Smooth muscle cell of the brain vasculature (primary cell): ENCODE data around the gene RELL2.

Source experiments
- DNase-seq: peaks from one replicate; pipeline ENCODE4 v3.0.0-alpha.2; 2012; ENCODE audit warnings: low read depth, low spot score

Gene RELL2

GRCh38 chr5:141649056-141649688 is 12.4 kb downstream of the RELL2 start:
- no peak for DNase-seq

- no peak for DNase-seq
These were observed 13.2 kb downstream of the RELL2 start for GRCh38 chr5:141649972-141650371.

DNA sequence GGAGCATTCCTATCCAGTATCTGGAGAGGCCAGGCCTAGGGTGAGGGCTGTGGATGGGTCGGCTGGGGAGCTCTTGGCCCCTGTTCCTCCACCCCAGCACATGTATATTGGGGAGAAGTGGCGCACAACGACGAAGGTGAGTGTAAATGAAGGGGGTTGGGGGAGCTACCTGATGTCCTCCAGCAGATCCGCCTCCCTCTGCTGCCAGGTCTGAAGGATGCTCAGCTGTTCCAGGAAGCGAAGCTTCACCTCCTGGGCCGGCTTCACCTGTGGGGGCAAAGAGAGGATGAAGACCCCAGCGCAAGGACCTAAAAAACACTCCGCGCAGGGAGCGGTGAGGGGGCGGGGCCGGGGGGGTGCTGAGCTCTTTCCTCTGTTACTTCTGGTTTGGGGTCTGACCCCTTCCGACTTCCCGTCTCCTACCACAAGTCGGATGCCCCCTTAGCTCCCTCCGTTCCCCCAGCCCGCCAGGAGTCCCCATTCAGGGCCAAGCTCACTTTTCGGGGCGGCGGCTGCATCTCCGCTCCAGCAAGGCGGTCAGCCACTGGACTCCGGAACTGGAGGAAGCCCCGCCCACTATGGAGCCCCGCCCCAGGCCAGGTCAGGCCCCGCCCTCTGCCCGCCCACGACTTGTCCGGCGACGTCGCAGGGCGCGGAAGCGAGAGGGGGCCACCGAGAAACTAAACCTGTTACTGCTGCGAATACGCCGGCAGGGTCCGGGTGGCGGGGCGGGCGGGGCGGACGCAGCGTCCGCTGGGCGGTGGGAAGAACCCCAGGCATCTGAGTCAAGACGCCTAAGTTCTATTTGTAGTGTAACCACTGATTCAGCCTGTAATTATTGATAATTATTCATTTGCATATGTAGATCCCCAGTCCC is 14.3 kb downstream of the RELL2 start, which contains the start of gene FCHSD1:
Gene FCHSD1 (minus strand): TSS at position 568 of the 877 bp plus-strand sequence. CDS start 50 bp downstream, at position 518.
- DNase-seq, result peak; percentile 43

- no peak for DNase-seq
These were observed 14.9 kb downstream of the RELL2 start for GRCh38 chr5:141651728-141652105.

DNA sequence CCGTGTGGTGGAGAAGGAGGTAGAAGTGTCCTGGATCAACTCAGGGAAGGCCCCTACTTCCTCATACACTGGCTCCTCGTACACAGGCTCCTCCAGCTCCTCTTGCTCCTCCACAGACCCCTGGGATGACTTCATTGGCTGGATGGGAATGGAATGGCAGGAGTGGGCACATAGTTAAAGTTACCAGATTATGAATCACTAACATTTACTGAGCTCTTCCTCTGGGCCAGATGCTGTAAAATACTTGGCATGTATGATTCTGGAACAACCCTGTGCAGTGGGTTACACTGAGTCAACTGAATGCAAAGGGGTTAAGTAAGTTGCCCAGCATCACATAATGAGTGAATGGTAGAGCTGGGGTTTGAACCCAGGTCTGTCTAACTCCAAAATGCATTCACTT is 17.5 kb downstream of the RELL2 start:
- DNase-seq, result no peak

- no peak for DNase-seq
These were observed 18.2 kb downstream of the RELL2 start for GRCh38 chr5:141655020-141655419.

DNA sequence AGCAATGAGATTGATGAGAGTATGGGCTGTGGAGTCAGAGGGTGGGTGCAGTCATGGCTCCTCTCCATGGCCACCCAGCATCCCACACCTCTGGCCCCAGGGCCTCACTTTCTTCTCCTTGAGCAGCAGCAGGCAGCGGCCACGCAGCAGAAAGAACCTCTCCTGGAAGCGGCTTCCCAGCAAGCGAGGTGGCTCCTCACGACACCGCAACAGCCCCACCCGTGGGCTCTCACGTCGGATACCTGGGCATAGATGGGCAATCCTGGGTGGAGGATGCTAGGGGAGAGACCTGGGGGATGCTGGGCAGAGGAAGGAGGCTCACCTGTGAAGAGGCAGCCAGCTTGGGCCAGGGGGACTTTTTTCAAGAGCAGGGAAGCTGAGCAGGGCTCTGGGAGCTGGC is 19.6 kb downstream of the RELL2 start:
- DNase-seq, result no peak

- DNase-seq, result no peak
These were observed 20.6 kb downstream of the RELL2 start for GRCh38 chr5:141657404-141657803.

DNA sequence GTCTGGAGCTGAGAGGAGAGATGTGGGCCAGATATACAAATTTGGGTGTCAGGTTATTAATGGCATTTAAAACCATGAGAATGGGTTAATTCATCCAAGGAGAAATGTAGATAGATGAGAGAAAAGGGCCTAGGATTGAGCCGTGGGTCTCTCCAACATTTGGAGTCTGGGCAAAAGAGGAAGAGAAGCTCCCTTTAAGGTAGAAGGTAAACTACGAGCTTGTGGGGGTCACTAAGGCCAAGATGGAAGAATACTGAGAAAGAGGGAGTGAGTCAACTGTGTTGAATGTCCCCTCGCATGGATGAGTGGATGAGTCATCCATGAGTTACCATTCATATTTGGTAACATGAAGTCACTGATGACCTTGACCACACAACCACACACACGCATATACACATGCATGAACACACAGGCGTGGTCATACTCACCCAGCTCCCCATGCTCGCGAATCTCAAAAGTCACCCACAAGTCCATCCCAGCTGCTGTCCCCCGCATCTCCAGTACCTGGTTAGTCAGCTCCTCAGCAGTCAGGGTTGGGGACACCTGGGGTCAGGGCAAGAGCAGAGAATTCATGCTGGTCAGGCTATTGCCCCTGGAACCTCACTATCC is 21.2 kb downstream of the RELL2 start:
- DNase-seq, result no peak

DNA sequence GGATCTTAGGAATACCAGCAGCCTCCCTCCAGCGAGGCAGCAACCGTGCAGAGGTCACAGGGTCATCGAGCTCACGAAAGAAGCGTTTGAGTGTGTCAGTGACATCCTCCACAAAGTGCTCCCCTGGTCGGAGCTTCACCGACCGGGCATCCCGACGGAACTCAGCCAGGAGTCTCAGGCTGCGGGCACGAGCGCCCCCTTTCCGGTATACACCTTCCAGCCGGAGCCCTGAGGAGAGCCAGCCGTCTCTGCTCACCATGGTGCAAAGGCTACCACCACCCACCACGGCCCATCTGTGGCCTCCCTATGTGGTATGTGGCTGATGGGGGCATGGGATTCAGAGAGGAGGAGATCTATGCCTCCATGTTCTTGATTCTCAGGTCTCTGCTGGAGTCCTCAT is 25.2 kb downstream of the RELL2 start:
- DNase-seq, result no peak

GRCh38 chr5:141663506-141663905 is 26.7 kb downstream of the RELL2 start:
- no peak for DNase-seq

GRCh38 chr5:141664733-141665461 is 28.1 kb downstream of the RELL2 start:
- peak; percentile 36 for DNase-seq

DNA sequence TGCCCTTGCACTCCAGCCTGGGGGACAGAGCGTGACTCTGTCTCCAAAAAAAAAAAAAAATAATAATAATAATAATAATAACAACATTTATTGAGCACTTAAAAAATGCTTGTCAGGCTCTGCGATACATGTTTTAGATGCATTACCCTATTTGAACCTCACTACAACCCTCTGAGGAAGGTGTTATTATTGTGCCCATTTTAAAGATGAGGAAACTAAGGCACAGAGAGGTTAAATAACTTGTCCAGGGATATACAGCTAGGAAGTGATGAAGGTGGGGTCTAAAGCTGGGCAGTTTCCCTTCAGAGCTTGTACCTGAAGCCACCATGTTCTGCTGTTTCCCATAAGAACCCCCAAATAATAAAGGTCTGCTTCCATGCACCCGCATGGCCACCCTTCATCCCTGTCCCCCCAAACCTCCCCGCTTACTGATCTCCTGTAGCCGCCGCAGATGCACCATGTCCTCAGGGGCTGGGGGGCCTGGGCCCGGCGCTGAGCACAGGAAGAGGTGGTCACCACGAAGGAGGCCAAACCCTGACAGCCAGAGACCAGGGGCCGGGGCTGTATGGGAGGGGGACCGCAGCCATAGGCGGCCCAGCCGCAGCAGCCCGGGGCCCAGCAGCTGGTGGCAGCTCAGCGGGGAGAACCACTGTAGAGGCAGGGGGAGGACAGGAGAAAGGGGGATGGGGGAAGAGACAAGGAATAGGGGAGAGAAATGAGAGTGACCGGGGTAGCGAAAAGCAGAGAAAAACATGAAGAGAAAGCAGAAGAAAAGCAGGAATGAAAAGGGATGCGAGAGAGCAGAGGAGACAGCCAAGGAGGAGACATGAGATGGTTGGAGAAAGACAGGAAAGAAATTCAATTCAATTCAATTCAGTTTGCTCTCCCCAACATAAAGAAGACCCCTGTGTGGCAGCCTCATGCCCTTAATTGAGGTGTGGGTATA is 29.5 kb downstream of the RELL2 start:
- no peak for DNase-seq

GRCh38 chr5:141668601-141669265 is 31.9 kb downstream of the RELL2 start:
- DNase-seq, result no peak

GRCh38 chr5:141669520-141669919 is 32.7 kb downstream of the RELL2 start:
- no peak for DNase-seq

DNA sequence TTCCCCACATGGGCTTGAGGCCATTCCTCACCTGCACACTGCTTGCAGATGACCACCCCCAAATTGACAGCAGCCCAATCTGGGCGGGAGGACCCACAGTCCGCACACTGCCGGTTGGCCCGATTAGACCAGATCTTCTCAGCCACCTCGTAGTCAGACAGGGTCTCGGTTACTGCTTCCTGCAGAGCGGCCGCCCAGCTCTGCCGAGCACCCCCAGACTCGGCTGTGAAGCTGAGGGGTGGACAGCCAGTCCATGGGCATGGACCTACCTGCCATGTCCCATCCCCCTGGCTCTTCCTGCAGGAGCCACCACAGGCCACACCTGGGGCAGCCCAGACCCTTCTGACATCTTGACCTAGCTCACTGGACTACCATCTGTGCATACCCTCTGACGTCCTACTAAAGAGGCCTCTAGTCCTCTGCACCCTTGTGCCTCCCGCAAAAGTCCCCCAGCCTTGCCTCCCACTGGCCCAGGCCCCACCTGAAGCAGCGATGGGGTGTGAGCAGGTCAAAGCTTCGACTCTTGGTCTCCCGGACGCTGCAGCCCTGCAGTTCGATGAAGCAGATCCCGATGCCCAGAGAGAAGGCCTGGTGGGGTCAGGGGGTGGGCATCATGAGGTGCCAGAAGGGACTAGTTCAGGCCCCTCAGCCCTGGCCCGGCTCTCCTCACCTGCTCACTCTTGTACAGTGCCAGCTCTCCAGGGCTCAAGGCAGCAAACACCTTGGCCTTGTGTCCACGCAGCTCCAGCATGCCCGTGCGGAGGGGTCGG is 35.5 kb downstream of the RELL2 start:
- no peak for DNase-seq

GRCh38 chr5:141672841-141673813 is 36.3 kb downstream of the RELL2 start:
- DNase-seq, result no peak

GRCh38 chr5:141674747-141675146 is 38.0 kb downstream of the RELL2 start:
- DNase-seq, result no peak
